AG04450 (cell line): ENCODE data around the gene IFT52. TPM values are rescaled to one million over a fixed set of nuclear protein-coding genes. Genes with fewer than 3 reads are reported as not detected.

Experiments used
- CTCF ChIA-PET: fragments of 300-600, 350-600 bp; formaldehyde crosslinking; extraction: SDS; loops from one replicate; lab custom pipeline; 2022; ENCODE audit warnings: antibody characterized with exemption, inconsistent platforms; lab: Charles Lee
- POLR2A ChIA-PET: fragments of 350-600 bp; formaldehyde crosslinking; extraction: SDS; loops from one replicate; lab custom pipeline; 2021; ENCODE audit warnings: antibody characterized with exemption, inconsistent platforms; lab: Yijun Ruan, JAX
- DNase-seq: peaks from one replicate; pipeline ENCODE4 v3.0.0-alpha.2; 2011; ENCODE audit warnings: low read depth, low spot score
- H3K27ac ChIP-seq: one replicate; pipeline ENCODE4 v1.5.1; 2012; ENCODE audit warnings: low read depth, low read length, control low read depth
- H3K27me3 ChIP-seq: one replicate; pipeline ENCODE4 v1.6.0; 2012; ENCODE audit warnings: low read length; ENCODE audit not compliant: control insufficient read depth, insufficient read depth
- H3K4me3 ChIP-seq: 2 replicates; pipeline ENCODE4 v1.5.1; 2011; ENCODE audit warnings: mild to moderate bottlenecking, low read depth, low read length, control low read depth
- H3K9me3 ChIP-seq: 2 replicates; pipeline ENCODE4 v1.5.1; 2012; ENCODE audit warnings: low read length; ENCODE audit not compliant: control insufficient read depth, insufficient read depth
- polyA plus RNA-seq: library from polyadenylated mRNA; depleted of rRNA; stranded (reverse); fragments of >200 nt; gene quantifications from 2 replicates; pipeline ENCODE4 v1.2.3, GENCODE V29; 2011
- TF ChIP-seq, protein P1 (sequence below): IDR thresholded peaks from 2 replicates; pipeline ENCODE4 v1.5.1; 2011; ENCODE audit warnings: low read depth, low read length, control low read depth, inconsistent platforms

IFT52 gene
- polyA plus RNA-seq, 1 experiment, result 53.2 TPM

DNA sequence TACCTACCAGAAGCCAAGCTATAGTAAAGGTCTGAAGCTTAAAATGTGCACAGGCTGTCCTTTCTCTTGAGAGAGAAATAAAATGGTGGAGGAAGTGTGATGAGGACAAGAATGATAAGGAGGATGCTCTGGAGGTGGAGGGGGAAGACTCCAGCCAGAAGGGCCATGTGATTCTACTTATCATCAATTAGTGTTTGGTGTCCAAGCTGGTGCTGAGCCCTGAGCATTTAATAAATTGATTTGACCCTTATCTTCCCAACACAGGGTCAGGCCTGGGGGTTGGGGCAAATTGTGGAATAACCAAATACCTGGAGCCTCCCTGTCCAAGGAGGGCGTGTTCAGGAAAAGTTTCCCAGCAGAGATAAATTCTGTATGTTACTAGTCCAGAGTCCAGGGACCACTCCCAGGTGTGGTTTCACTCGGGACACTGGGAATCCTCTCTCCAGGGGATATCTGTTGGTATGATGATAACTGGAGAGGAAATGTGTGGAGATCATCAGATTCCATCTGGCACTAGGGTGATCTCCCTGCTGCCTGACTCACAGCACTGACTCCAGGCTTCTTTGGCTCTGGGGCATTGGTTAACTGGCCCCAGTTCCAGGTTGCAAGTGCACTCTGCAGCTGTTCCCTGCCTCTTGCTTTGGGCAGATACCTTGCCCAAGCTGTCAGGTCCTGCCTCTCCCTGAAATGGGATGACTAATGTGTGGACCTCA is 72.4 kb downstream of the IFT52 start:
- no peak for DNase-seq
- ChIA-PET POLR2A (interaction anchor here (1.0 kb wide), 1 partner anchor 72 kb away, joined by 4 read pairs; the partner anchor contains the start of gene IFT52), CTCF (no interaction called here)
- Histone ChIP-seq H3K9me3 (no peaks in the 10 kb centered on the region), H3K4me3 (no peak overlapping the region), H3K27me3 (peaks cover 6% of the 10 kb centered on the region), H3K27ac (no peak overlapping the region)
- TF ChIP-seq, protein P1, sequence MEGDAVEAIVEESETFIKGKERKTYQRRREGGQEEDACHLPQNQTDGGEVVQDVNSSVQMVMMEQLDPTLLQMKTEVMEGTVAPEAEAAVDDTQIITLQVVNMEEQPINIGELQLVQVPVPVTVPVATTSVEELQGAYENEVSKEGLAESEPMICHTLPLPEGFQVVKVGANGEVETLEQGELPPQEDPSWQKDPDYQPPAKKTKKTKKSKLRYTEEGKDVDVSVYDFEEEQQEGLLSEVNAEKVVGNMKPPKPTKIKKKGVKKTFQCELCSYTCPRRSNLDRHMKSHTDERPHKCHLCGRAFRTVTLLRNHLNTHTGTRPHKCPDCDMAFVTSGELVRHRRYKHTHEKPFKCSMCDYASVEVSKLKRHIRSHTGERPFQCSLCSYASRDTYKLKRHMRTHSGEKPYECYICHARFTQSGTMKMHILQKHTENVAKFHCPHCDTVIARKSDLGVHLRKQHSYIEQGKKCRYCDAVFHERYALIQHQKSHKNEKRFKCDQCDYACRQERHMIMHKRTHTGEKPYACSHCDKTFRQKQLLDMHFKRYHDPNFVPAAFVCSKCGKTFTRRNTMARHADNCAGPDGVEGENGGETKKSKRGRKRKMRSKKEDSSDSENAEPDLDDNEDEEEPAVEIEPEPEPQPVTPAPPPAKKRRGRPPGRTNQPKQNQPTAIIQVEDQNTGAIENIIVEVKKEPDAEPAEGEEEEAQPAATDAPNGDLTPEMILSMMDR, result no peak

DNA sequence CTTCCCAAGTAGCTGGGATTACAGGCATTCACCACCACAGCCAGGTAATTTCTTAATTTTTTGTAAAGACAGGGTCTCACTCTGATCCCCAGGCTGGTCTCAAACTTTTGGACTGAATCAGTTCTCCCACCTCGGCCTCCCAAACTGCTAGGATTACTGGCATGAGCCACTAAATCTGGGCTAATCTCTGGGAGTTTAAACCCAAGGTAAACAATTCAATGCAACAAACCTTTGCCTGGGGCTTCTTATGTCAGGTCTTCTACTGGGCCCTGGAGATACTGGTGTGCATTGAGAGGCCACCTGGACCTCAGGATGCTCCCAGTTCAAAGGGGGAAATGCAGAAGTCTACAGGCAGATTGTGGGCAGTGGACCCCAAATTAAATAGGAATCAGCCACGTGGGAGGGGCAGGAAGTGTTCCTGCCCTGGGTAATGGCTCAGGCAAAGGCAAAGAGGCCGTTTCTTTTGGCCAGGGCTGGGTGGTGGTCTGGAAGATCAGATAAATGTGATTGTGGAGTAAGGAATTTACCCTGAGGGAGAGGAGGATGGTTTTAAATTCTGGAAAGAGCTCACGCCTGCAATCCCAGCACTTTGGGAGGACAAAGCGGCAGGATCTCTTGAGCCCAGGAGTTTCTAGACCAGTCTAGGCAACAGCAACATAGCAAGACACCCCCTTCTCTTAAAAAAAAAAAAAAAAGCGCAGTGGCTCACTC is 74.9 kb downstream of the IFT52 start:
- H3K27ac ChIP-seq, result no peak overlapping the region
- peaks cover 6% of the 10 kb centered on the region for H3K27me3 ChIP-seq
- POLR2A ChIA-PET, result no interaction called here
- H3K9me3 ChIP-seq, result no peaks in the 10 kb centered on the region
- TF ChIP-seq, protein P1, result no peak
- no peak overlapping the region for H3K4me3 ChIP-seq
- CTCF ChIA-PET, result interaction anchor here (0.7 kb wide), 1 partner anchor 439 kb away, joined by 4 read pairs; no protein-coding TSS in a partner anchor
- DNase-seq, result no peak

DNA sequence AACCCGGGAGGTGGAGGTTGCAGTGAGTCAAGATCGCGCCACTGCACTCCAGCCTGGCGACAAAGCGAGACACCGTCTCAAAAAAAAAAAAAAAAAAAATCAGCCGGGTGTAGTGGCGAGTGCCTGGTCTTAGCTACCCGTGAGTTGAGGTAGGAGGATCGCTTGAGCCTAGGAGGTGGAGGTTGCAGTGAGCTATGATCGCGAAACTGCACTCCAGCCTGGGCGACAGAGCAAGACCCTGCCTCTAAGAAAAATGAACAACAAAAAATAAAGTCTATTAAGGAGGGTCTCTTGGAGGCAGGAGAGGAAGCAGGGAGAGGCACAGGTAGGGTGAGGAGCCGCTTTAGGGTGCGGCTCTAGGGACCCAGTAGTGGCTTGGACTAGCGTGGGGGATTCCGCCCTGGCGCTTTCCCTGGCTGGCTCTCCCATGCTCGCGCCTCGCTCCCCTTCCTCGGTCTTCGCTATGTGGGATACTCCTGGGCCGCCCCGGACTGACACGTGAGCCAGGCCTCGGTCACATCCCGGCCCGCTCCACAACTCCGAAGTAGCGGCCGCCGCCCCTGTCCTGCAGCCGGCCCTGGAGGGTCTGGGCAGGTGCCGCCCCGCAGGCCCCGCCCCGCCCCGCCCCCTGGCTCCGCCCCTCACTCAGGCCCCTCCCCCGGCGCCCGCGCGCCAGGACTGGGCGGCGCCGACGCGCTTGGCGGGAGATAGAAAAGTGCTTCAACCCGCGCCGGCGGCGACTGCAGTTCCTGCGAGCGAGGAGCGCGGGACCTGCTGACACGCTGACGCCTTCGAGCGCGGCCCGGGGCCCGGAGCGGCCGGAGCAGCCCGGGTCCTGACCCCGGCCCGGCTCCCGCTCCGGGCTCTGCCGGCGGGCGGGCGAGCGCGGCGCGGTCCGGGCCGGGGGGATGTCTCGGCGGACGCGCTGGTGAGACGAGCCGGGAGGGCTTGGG is 75.9 kb downstream of the IFT52 start, which contains the start of gene MYBL2:
MYBL2 (plus strand) TSS at position 739 of the 953 bp plus-strand sequence; CDS start at position 909, 170 bp downstream.
- TF ChIP-seq, protein P1, result no peak
- ChIA-PET CTCF (no interaction called here), POLR2A (interaction anchor here (0.7 kb wide), 2 partner anchors 52 to 253 kb away, joined by 4 to 7 read pairs; no protein-coding TSS in a partner anchor)
- Histone ChIP-seq H3K9me3 (no peaks in the 10 kb centered on the region), H3K4me3 (peak within 1 kb of the TSS; percentile 62), H3K27ac (no peak within 1 kb of the TSS), H3K27me3 (peaks cover 6% of the 10 kb centered on the region)
- DNase-seq, result no peak

- no peak for DNase-seq
- TF ChIP-seq, protein P1, result no peak
- ChIA-PET POLR2A (no interaction called here), CTCF (interaction anchor here (0.8 kb wide), 1 partner anchor 8 kb away, joined by 3 read pairs; no protein-coding TSS in a partner anchor)
- H3K27ac ChIP-seq, result no peak overlapping the region
- peaks cover 6% of the 10 kb centered on the region for H3K27me3 ChIP-seq
- H3K9me3 ChIP-seq, result no peaks in the 10 kb centered on the region
- H3K4me3 ChIP-seq, result peak overlapping the region; percentile 62
Measured at GRCh38 chr20:43667341-43668132, 76.8 kb downstream of the IFT52 start.
